Measurements from ENCODE around the gene ABHD10. TPM values are rescaled to one million over a fixed set of nuclear protein-coding genes. Genes with fewer than 3 reads are reported as not detected.

ABHD10 gene
- total and polyA plus RNA-seq, 4 experiments from 2014 or later: 34.8 to 40.1 (median 38.7) TPM

- H3K27ac Mint-ChIP-seq: no peak overlapping the region
- no peaks in the 10 kb centered on the region for H3K27me3 Mint-ChIP-seq
- intact Hi-C loops (cut with micrococcal nuclease): loop anchor here (10.0 kb wide), 1 partner anchor 907 kb away; the partner anchor contains the start of gene NECTIN3
- POLR2A ChIA-PET (ENCODE audit: partially characterized antibody): no interaction called here
- Histone ChIP-seq H3K4me1 (ENCODE audit: insufficient read depth, low read length) (peaks cover 60% of the 10 kb centered on the region), H3K27ac (ENCODE audit: low read depth, low read length) (no peak overlapping the region), H3K4me3 (ENCODE audit: low read length in 2 of 2) (no peak overlapping the region), H3K27me3 (ENCODE audit: insufficient read depth, low read length) (no peaks in the 10 kb centered on the region), H3K36me3 (ENCODE audit: insufficient read depth, low read length) (no peaks in the 10 kb centered on the region), H3K9me3 (ENCODE audit: control insufficient read depth in 1 of 2, low read length in 2 of 2) (no peaks in the 10 kb centered on the region)
- DNase-seq: no peak
- CTCF ChIA-PET (ENCODE audit: partially characterized antibody): interaction anchor here (1.0 to 5.3 kb wide), 4 partner anchors 8 to 264 kb away, joined by 3 to 55 read pairs (median 8); no protein-coding TSS in a partner anchor
- peaks cover 42 to 68% (median 56%) of the 10 kb centered on the region in 4 donors for H3K4me1 Mint-ChIP-seq
- H3K36me3 Mint-ChIP-seq: peaks cover 9 to 24% of the 10 kb centered on the region in 2 donors
- H3K9me3 Mint-ChIP-seq: no peaks in the 10 kb centered on the region
- H3K4me3 Mint-ChIP-seq: peak overlapping the region in 5 of 8 donors; percentile 13 to 97 (median 47)
Measured at GRCh38 chr3:111981457-111981763, 2.6 kb downstream of the ABHD10 start.

DNA sequence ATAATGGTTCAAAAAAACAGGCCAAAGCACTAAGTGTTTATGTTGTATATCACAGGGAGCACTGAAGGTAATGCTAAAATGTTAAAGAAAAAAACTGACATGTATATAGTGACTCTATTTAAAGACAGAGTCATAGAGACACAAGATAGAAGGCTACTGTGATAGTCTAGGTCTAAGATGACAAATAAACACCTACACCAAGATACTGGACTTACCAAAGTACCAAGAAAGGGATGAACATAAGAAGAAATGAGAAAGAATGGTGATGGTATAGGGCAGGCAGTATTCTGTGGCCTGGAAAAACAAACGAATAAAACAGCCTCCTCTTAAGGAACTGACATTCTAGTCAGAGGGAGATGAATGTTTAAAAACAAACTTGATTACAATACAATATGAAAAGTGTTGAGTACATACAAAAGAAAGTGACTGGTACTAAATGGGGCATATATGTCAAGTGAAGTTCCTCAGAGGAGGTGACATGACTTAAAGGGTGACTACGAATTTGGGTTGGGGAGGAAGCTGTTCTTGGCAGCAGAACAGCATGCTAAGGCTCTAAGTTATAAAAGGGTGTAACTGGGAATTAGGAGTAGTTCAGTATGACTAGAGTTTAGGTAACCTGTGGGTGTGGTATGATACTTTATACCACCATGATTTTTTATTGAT lies 5.9 kb downstream of the ABHD10 start:
- Histone ChIP-seq H3K4me1 (ENCODE audit: insufficient read depth, low read length) (peaks cover 56% of the 10 kb centered on the region), H3K36me3 (ENCODE audit: insufficient read depth, low read length) (peaks cover 11% of the 10 kb centered on the region), H3K27me3 (ENCODE audit: insufficient read depth, low read length) (no peaks in the 10 kb centered on the region), H3K4me3 (ENCODE audit: low read length in 2 of 2) (no peak overlapping the region), H3K9me3 (ENCODE audit: control insufficient read depth in 1 of 2, low read length in 2 of 2) (no peaks in the 10 kb centered on the region), H3K27ac (ENCODE audit: low read depth, low read length) (no peak overlapping the region)
- no peak for DNase-seq
- Mint-ChIP-seq H3K9me3 (no peaks in the 10 kb centered on the region), H3K27me3 (no peaks in the 10 kb centered on the region), H3K4me3 (no peak overlapping the region), H3K4me1 (peaks cover 47 to 65% (median 57%) of the 10 kb centered on the region in 4 donors), H3K27ac (peak overlapping the region in 6 of 7 donors; percentile 22 to 69 (median 56)), H3K36me3 (peaks cover 27 to 41% of the 10 kb centered on the region in 2 donors)
- ChIA-PET CTCF (ENCODE audit: partially characterized antibody) (interaction anchor here (11.3 kb wide), 1 partner anchor 29 kb away, joined by 207 read pairs; no protein-coding TSS in a partner anchor), POLR2A (ENCODE audit: partially characterized antibody) (no interaction called here)
- intact Hi-C loops (cut with micrococcal nuclease): loop anchor here (10.0 kb wide), 1 partner anchor 910 kb away; the partner anchor contains the start of gene NECTIN3

- Histone ChIP-seq H3K9me3 (ENCODE audit: control insufficient read depth in 1 of 2, low read length in 2 of 2) (no peaks in the 10 kb centered on the region), H3K36me3 (ENCODE audit: insufficient read depth, low read length) (peaks cover 18% of the 10 kb centered on the region), H3K4me3 (ENCODE audit: low read length in 2 of 2) (no peak overlapping the region), H3K4me1 (ENCODE audit: insufficient read depth, low read length) (peaks cover 36% of the 10 kb centered on the region), H3K27me3 (ENCODE audit: insufficient read depth, low read length) (no peaks in the 10 kb centered on the region), H3K27ac (ENCODE audit: low read depth, low read length) (no peak overlapping the region)
- H3K27ac Mint-ChIP-seq: peak overlapping the region in 5 of 7 donors; percentile 3 to 58 (median 14)
- H3K27me3 Mint-ChIP-seq: no peaks in the 10 kb centered on the region
- intact Hi-C loops (cut with micrococcal nuclease): loop anchor here (10.0 kb wide), 1 partner anchor 912 kb away; the partner anchor contains the start of gene NECTIN3
- no peaks in the 10 kb centered on the region for H3K9me3 Mint-ChIP-seq
- CTCF ChIA-PET (ENCODE audit: partially characterized antibody): interaction anchor here (1.0 to 11.3 kb wide), 7 partner anchors 9 to 318 kb away, joined by 3 to 207 read pairs (median 4); partner anchors contain the start of gene TAGLN3
- H3K36me3 Mint-ChIP-seq: peaks cover 33 to 46% of the 10 kb centered on the region in 2 donors
- DNase-seq: no peak
- H3K4me1 Mint-ChIP-seq: peaks cover 37 to 44% (median 41%) of the 10 kb centered on the region in 4 donors
- H3K4me3 Mint-ChIP-seq: no peak overlapping the region
- POLR2A ChIA-PET (ENCODE audit: partially characterized antibody): no interaction called here
Measured at GRCh38 chr3:111986800-111987199, 8.0 kb downstream of the ABHD10 start.

DNA sequence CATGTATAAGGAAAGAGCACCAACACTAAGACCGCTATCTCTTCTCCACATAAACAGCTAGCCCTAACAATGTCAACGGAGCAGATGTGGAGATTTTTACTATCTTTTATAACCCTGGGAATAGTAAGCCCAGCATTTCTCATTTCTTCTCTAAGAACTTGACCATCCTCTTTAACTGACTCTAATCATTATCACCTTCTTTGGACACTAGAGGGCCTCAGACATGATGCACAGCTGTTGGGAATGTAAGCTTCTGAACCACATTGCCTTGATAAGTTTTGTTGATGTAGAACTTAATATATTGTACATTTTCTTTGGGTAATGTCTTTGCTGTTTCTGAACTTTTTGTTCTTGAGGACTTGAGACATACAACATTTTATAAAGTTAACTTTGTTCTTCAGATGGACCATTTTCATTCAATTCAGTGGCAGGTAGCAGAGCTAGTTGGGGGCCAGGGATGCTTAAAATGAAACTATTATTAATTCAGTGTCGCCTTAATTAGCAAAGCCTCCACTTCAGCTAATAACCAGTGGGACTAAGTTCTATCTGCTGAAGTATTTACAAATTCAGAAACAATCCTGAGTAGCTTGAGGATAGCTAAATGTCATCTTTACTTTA lies 10.3 kb downstream of the ABHD10 start:
- no peak overlapping the region for H3K27ac Mint-ChIP-seq
- no peaks in the 10 kb centered on the region for H3K27me3 Mint-ChIP-seq
- Histone ChIP-seq H3K9me3 (ENCODE audit: control insufficient read depth in 1 of 2, low read length in 2 of 2) (no peaks in the 10 kb centered on the region), H3K27ac (ENCODE audit: low read depth, low read length) (no peak overlapping the region), H3K36me3 (ENCODE audit: insufficient read depth, low read length) (peaks cover 18% of the 10 kb centered on the region), H3K4me3 (ENCODE audit: low read length in 2 of 2) (no peak overlapping the region), H3K27me3 (ENCODE audit: insufficient read depth, low read length) (no peaks in the 10 kb centered on the region), H3K4me1 (ENCODE audit: insufficient read depth, low read length) (peaks cover 17% of the 10 kb centered on the region)
- CTCF ChIA-PET (ENCODE audit: partially characterized antibody): interaction anchor here (0.5 to 11.3 kb wide), 26 partner anchors 8 to 1017 kb away, joined by 3 to 207 read pairs (median 3); partner anchors contain the start of genes ABHD10 and TAGLN3
- DNase-seq: peak in 4 of 5 donors; percentile 23 to 39 (median 26)
- H3K4me3 Mint-ChIP-seq: peak overlapping the region in 2 of 8 donors; percentile 26 to 39
- intact Hi-C loops (cut with micrococcal nuclease): loop anchor here (1.0 to 10.0 kb wide), 4 partner anchors 10 to 914 kb away; partner anchors contain the start of genes ABHD10 and NECTIN3
- H3K9me3 Mint-ChIP-seq: no peaks in the 10 kb centered on the region
- peaks cover 50 to 56% of the 10 kb centered on the region in 2 donors for H3K36me3 Mint-ChIP-seq
- POLR2A ChIA-PET (ENCODE audit: partially characterized antibody): interaction anchor here (0.7 to 2.8 kb wide), 5 partner anchors 9 to 87 kb away, joined by 3 to 26 read pairs (median 4); partner anchors contain the start of genes ABHD10 and TAGLN3
- peaks cover 23 to 28% (median 25%) of the 10 kb centered on the region in 4 donors for H3K4me1 Mint-ChIP-seq

GRCh38 chr3:111993038-111993437 lies 14.2 kb downstream of the ABHD10 start:
- Mint-ChIP-seq H3K4me3 (no peak overlapping the region), H3K9me3 (no peaks in the 10 kb centered on the region), H3K27ac (no peak overlapping the region), H3K36me3 (peaks cover 35 to 40% of the 10 kb centered on the region in 2 donors), H3K4me1 (peaks cover 5 to 8% (median 7%) of the 10 kb centered on the region in 4 donors), H3K27me3 (no peaks in the 10 kb centered on the region)
- Histone ChIP-seq H3K27me3 (ENCODE audit: insufficient read depth, low read length) (no peaks in the 10 kb centered on the region), H3K9me3 (ENCODE audit: control insufficient read depth in 1 of 2, low read length in 2 of 2) (no peaks in the 10 kb centered on the region), H3K4me1 (ENCODE audit: insufficient read depth, low read length) (peaks cover 3% of the 10 kb centered on the region), H3K27ac (ENCODE audit: low read depth, low read length) (no peak overlapping the region), H3K4me3 (ENCODE audit: low read length in 2 of 2) (no peak overlapping the region), H3K36me3 (ENCODE audit: insufficient read depth, low read length) (peaks cover 7% of the 10 kb centered on the region)
- DNase-seq: no peak
- intact Hi-C loops (cut with micrococcal nuclease): no loop called here
- ChIA-PET POLR2A (ENCODE audit: partially characterized antibody) (interaction anchor here (1.3 kb wide), 1 partner anchor 14 kb away, joined by 3 read pairs; the partner anchor contains the start of gene ABHD10), CTCF (ENCODE audit: partially characterized antibody) (interaction anchor here (0.7 to 11.3 kb wide), 6 partner anchors 10 to 277 kb away, joined by 3 to 207 read pairs (median 4); partner anchors contain the start of gene ABHD10)

DNA sequence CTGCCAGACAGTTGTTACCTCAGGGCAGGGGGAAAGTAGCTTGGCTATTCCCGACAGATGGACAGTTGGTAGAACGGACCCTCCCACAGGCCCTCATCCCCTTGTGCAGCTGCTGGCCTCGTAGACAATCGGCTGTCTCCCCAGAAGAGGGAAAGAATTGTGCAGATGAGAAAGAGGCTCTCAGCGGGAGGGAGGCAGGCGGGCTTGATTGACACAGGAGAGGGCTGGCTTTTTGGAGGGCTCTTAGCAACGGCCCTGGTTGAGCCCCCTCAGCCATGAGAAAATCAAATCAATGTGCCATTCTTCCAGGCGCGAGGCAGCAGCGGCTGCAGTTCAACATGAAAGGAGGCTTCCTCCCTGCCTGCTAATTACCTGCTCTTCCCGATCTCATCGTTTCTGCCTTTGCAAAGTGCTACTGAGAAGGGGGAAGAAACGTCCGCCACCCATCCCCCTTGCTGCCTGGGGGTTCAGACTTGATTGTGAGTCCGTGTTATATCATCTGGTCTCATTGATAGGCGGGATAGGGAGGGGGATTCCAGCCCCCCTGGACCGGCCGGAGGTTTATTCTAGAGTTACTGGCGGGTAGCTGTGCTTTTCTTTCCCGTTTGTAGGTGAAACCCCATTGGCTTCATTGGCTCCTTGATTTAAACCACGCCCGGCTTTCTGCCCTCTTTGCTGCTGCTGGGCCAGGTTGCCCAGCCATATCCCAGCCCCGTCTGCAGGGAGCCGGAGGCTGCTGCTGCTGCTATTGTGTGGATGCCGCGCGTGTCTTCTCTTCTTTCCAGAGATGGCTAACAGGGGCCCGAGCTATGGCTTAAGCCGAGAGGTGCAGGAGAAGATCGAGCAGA lies 20.0 kb downstream of the ABHD10 start, which contains the start of gene TAGLN3:
Gene TAGLN3 (plus strand): TSS at position 287 of the 848 bp plus-strand sequence. CDS start 501 bp downstream, at position 788.
- no peak for DNase-seq
- no peak within 1 kb of the TSS for H3K27ac ChIP-seq (ENCODE audit: low read depth, low read length)
- H3K4me1 ChIP-seq (ENCODE audit: insufficient read depth, low read length): peaks cover 22% of the 10 kb centered on the region
- no peaks in the 10 kb centered on the region for H3K9me3 ChIP-seq (ENCODE audit: control insufficient read depth in 1 of 2, low read length in 2 of 2)
- POLR2A ChIA-PET (ENCODE audit: partially characterized antibody): interaction anchor here (0.8 to 1.0 kb wide), 2 partner anchors 8 to 10 kb away, joined by 3 read pairs; no protein-coding TSS in a partner anchor
- intact Hi-C loops (cut with micrococcal nuclease): no loop called here
- CTCF ChIA-PET (ENCODE audit: partially characterized antibody): interaction anchor here (6.9 to 9.2 kb wide), 2 partner anchors 11 to 14 kb away, joined by 68 to 75 read pairs; no protein-coding TSS in a partner anchor
- Mint-ChIP-seq H3K36me3 (peaks cover 3 to 11% of the 10 kb centered on the region in 2 donors), H3K27me3 (no peaks in the 10 kb centered on the region), H3K4me1 (peaks cover 20 to 28% (median 24%) of the 10 kb centered on the region in 4 donors), H3K27ac (peak within 1 kb of the TSS in 1 of 7 donors; percentile 31), H3K9me3 (no peaks in the 10 kb centered on the region), H3K4me3 (peak within 1 kb of the TSS; percentile 70 to 84 (median 74))
- no peaks in the 10 kb centered on the region for H3K36me3 ChIP-seq (ENCODE audit: insufficient read depth, low read length)
- H3K4me3 ChIP-seq (ENCODE audit: low read length in 2 of 2): no peak within 1 kb of the TSS
- H3K27me3 ChIP-seq (ENCODE audit: insufficient read depth, low read length): no peaks in the 10 kb centered on the region

All from CD4-positive, alpha-beta memory T cell (primary cell).